ENCODE measurements around the gene TMEM225B.

DNA sequence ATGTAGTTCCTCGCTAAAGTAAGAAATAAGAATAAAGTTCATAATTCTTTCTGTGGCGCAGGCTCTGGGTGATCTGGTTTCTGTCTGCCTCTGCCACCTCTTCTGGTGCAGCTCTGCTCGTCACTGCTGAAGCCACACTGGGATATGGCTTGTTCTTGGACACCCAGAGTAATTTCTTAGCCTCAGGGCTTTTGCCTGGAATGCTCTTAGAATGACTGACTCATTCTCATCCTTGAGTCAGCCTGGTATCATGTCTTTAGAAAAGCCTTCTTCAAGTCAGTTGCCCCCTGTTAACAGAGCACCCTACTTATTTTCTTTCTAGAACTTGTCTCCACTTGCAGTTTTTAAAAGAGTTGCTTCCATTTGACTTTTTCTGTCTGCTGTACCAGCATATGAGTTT, 20.7 kb downstream of the TMEM225B start:
- TF ChIP-seq, protein P1, sequence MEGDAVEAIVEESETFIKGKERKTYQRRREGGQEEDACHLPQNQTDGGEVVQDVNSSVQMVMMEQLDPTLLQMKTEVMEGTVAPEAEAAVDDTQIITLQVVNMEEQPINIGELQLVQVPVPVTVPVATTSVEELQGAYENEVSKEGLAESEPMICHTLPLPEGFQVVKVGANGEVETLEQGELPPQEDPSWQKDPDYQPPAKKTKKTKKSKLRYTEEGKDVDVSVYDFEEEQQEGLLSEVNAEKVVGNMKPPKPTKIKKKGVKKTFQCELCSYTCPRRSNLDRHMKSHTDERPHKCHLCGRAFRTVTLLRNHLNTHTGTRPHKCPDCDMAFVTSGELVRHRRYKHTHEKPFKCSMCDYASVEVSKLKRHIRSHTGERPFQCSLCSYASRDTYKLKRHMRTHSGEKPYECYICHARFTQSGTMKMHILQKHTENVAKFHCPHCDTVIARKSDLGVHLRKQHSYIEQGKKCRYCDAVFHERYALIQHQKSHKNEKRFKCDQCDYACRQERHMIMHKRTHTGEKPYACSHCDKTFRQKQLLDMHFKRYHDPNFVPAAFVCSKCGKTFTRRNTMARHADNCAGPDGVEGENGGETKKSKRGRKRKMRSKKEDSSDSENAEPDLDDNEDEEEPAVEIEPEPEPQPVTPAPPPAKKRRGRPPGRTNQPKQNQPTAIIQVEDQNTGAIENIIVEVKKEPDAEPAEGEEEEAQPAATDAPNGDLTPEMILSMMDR (IDR thresholded peaks at IDR 0.05), result no peak
- TF ChIP-seq POLR2A (IDR thresholded peaks at IDR 0.05) (no peak), POLR2AphosphoS5 (IDR thresholded peaks at IDR 0.05) (no peak)
